Fibroblast of lung (primary cell): ENCODE results near the gene CERS1. TPM values are rescaled to one million over a fixed set of nuclear protein-coding genes. Genes with fewer than 3 reads are reported as not detected.

Experiments used
- DNase-seq, 2 donors: peaks; one replicate each; pipeline versions ENCODE4 v3.0.0 to v3.0.0-alpha.2; 2010; ENCODE audit warnings: low read depth in 2 of 2
- H2AFZ ChIP-seq: 2 replicates; pipeline ENCODE4 v1.5.1; 2012; ENCODE audit warnings: low read length, control low read depth, inconsistent platforms
- H3K27ac ChIP-seq: 2 replicates; pipeline ENCODE4 v1.5.1; 2011; ENCODE audit warnings: low read length, control low read depth; ENCODE audit not compliant: insufficient read depth
- H3K27me3 ChIP-seq: 2 replicates; pipeline ENCODE4 v1.5.1; 2011; ENCODE audit warnings: mild to moderate bottlenecking, low read length; ENCODE audit not compliant: control insufficient read depth, insufficient read depth
- H3K36me3 ChIP-seq: 2 replicates; pipeline ENCODE4 v1.5.1; 2011; ENCODE audit warnings: low read length; ENCODE audit not compliant: control insufficient read depth, insufficient read depth
- H3K4me1 ChIP-seq: 2 replicates; pipeline ENCODE4 v1.5.1; 2011; ENCODE audit warnings: low read length; ENCODE audit not compliant: control insufficient read depth, insufficient read depth; ENCODE audit errors: extremely low read depth
- H3K4me2 ChIP-seq: 2 replicates; pipeline ENCODE4 v1.5.1; 2011; ENCODE audit warnings: low read length, control low read depth; ENCODE audit not compliant: insufficient read depth; ENCODE audit errors: extremely low read depth
- H3K4me3 ChIP-seq, 4 experiments: fragments of 200-600 bp in 1 of 4; sonication (generic) in 1 of 4; replicated peaks in 1 of 4; 2 replicates each; pipeline ENCODE4 v1.5.1; 2011 to 2016; ENCODE audit warnings: low read length in 4 of 4, low read depth in 3 of 4, mild to moderate bottlenecking in 3 of 4, control low read depth in 2 of 4, inconsistent platforms in 1 of 4, mixed read lengths in 1 of 4; ENCODE audit not compliant: insufficient read depth in 1 of 4; ENCODE audit errors: control extremely low read depth in 1 of 4
- H3K79me2 ChIP-seq: 2 replicates; pipeline ENCODE4 v1.5.1; 2012; ENCODE audit warnings: mild to moderate bottlenecking, low read length, inconsistent platforms; ENCODE audit not compliant: control insufficient read depth, insufficient read depth
- H3K9ac ChIP-seq: 2 replicates; pipeline ENCODE4 v1.5.1; 2011; ENCODE audit warnings: mild to moderate bottlenecking, low read length, control low read depth; ENCODE audit not compliant: insufficient read depth
- H3K9me3 ChIP-seq: 2 replicates; pipeline ENCODE4 v1.5.1; 2012; ENCODE audit warnings: low read depth, low read length; ENCODE audit not compliant: control insufficient read depth, insufficient read depth
- H4K20me1 ChIP-seq: 2 replicates; pipeline ENCODE4 v1.5.1; 2011; ENCODE audit warnings: low read length; ENCODE audit not compliant: control insufficient read depth, insufficient read depth; ENCODE audit errors: extremely low read depth
- CTCF ChIP-seq, 2 donors: IDR thresholded peaks in 1 of 2; conservative IDR thresholded peaks in 1 of 2; 1 replicate in 1 of 2; 2 replicates in 1 of 2; pipeline ENCODE4 v1.5.1; 2011 to 2012; ENCODE audit warnings: low read length in 2 of 2, control low read depth in 1 of 2, inconsistent platforms in 1 of 2, low read depth in 1 of 2, mild to moderate bottlenecking in 1 of 2
- EZH2 ChIP-seq: IDR thresholded peaks from 2 replicates; pipeline ENCODE4 v1.5.1; 2012; ENCODE audit warnings: low read length, control low read depth, mild to moderate bottlenecking; ENCODE audit errors: missing control alignments
- polyA plus RNA-seq, 2 donors: library from polyadenylated mRNA; depleted of rRNA in 1 of 2; stranded (reverse) in 1 of 2; unstranded in 1 of 2; fragments of >200 nt; gene quantifications; 2 replicates each; pipeline ENCODE4 v1.2.1, GENCODE V29; 2011 to 2012; ENCODE audit warnings: missing spikeins in 1 of 2
- total RNA-seq: library from RNA; depleted of rRNA; stranded (reverse); fragments of >200 nt; gene quantifications from 2 replicates; pipeline ENCODE4 v1.2.1, GENCODE V29; 2014

The CERS1 gene
- total and polyA plus RNA-seq, 2 donors (not counting 1 experiment from before 2014, with no cell fraction given): 0.23 to 1.7 TPM

- Histone ChIP-seq H3K4me2 (no peak overlapping the region), H3K9ac (no peak overlapping the region), H4K20me1 (no peaks in the 10 kb centered on the region), H3K36me3 (peaks cover 46% of the 10 kb centered on the region), H3K79me2 (peaks cover 33% of the 10 kb centered on the region), H3K4me3 (no peak overlapping the region), H2AFZ (no peak overlapping the region), H3K4me1 (peaks cover 33% of the 10 kb centered on the region), H3K9me3 (no peaks in the 10 kb centered on the region), H3K27me3 (no peaks in the 10 kb centered on the region), H3K27ac (no peak overlapping the region)
- TF ChIP-seq CTCF (conservative IDR thresholded peaks at IDR 0.05 in 1 of 2, IDR thresholded peaks at IDR 0.05 in 1 of 2; ENCODE audit: low read depth in 1 of 2, low read length in 2 of 2) (no peak), EZH2 (no peak)
- DNase-seq: no peak
Measured at GRCh38 chr19:18851673-18852325, 44.2 kb downstream of the CERS1 start.

DNA sequence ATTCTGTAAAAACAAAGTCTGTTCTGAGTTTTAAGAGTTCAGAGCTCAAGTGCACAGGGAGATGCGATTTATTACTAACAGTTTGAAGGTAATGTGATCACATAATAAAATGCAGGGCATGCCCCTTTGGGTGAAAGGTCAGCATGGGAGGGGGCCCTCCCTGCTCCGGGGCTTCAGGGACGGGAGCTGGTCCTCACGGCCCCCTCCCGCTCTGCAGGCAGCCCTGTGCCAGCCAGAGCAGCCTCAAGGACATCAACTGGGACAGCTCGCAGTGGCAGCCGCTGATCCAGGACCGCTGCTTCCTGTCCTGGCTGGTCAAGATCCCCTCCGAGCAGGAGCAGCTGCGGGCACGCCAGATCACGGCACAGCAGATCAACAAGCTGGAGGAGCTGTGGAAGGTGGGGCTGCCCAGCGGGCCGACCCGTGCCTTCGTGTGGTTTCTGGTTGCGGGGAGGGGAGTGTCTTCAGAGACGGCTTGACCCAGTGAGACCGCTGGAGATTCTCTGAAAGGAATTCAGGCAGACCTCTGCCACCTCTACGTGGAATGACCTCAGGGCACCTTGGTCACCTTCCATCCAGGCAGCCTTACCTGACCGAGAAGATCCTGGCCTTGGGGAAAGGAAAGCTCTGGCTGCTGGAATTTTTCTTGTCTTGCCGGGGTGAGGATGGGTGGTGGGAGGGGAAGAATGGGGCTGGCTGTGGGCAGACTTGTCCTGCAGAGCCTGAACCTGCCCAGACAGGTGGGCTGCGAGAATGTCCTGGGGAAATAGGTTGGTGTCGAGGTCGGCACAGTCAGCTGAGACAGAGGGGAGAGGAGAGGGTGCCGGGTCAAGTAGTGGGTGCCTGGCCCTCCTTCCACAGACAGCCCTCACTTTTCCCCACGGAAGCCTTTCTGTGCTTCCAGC is 45.2 kb downstream of the CERS1 start:
- no peak for DNase-seq
- H3K4me2 ChIP-seq: no peak overlapping the region
- peaks cover 3% of the 10 kb centered on the region for H4K20me1 ChIP-seq
- H3K79me2 ChIP-seq: peaks cover 42% of the 10 kb centered on the region
- H3K27ac ChIP-seq: no peak overlapping the region
- no peak overlapping the region for H2AFZ ChIP-seq
- no peaks in the 10 kb centered on the region for H3K9me3 ChIP-seq
- no peak for TF ChIP-seq CTCF (conservative IDR thresholded peaks at IDR 0.05 in 1 of 2, IDR thresholded peaks at IDR 0.05 in 1 of 2; ENCODE audit: low read depth in 1 of 2, low read length in 2 of 2)
- no peak for TF ChIP-seq EZH2
- no peaks in the 10 kb centered on the region for H3K27me3 ChIP-seq
- no peak overlapping the region for H3K9ac ChIP-seq
- peaks cover 33% of the 10 kb centered on the region for H3K4me1 ChIP-seq
- H3K36me3 ChIP-seq: peaks cover 39% of the 10 kb centered on the region
- no peak overlapping the region for H3K4me3 ChIP-seq

- H2AFZ ChIP-seq: no peak overlapping the region
- no peaks in the 10 kb centered on the region for H3K27me3 ChIP-seq
- H3K4me2 ChIP-seq: no peak overlapping the region
- TF ChIP-seq EZH2: no peak
- peak overlapping the region; percentile 86 for H3K27ac ChIP-seq
- H3K4me3 ChIP-seq: no peak overlapping the region
- H3K79me2 ChIP-seq: peaks cover 50% of the 10 kb centered on the region
- H4K20me1 ChIP-seq: peaks cover 3% of the 10 kb centered on the region
- DNase-seq: no peak
- H3K9ac ChIP-seq: no peak overlapping the region
- H3K36me3 ChIP-seq: peaks cover 35% of the 10 kb centered on the region
- H3K9me3 ChIP-seq: no peaks in the 10 kb centered on the region
- peaks cover 33% of the 10 kb centered on the region for H3K4me1 ChIP-seq
Measured at GRCh38 chr19:18849838-18850400, 46.0 kb downstream of the CERS1 start.
